ENCODE data around the gene KSR2. TPM values are rescaled to one million over a fixed set of nuclear protein-coding genes. Genes with fewer than 3 reads are reported as not detected.

KSR2 gene
- total RNA-seq, 1 donor from 2014 or later: under 0.01 TPM

- Histone ChIP-seq H3K9me3 (ENCODE audit: control insufficient read depth in 3 of 3, low read length in 3 of 3) (no peaks in the 10 kb centered on the region), H3K4me1 (ENCODE audit: control insufficient read depth in 3 of 3, insufficient read depth in 3 of 3, low read length in 3 of 3) (peaks cover 4 to 9% (median 7%) of the 10 kb centered on the region in 3 donors), H3K4me3 (ENCODE audit: low read length in 3 of 3) (no peak overlapping the region), H3K27me3 (ENCODE audit: control insufficient read depth in 3 of 3, insufficient read depth in 3 of 3, low read length in 3 of 3) (peaks cover 0 to 11% (median 7%) of the 10 kb centered on the region in 3 donors), H3K36me3 (ENCODE audit: control insufficient read depth in 3 of 3, insufficient read depth in 3 of 3, low read length in 3 of 3) (no peaks in the 10 kb centered on the region), H3K27ac (ENCODE audit: low read depth, low read length) (no peak overlapping the region), H3K9ac (ENCODE audit: low read depth in 1 of 3, low read length in 3 of 3) (peak overlapping the region in 1 of 3 donors; percentile 33)
These were observed 388.6 kb downstream of the KSR2 start for GRCh38 chr12:117580015-117580717.

- Histone ChIP-seq H3K9ac (ENCODE audit: low read depth in 1 of 3, low read length in 3 of 3) (no peak overlapping the region), H3K4me3 (ENCODE audit: low read length in 3 of 3) (no peak overlapping the region), H3K4me1 (ENCODE audit: control insufficient read depth in 3 of 3, insufficient read depth in 3 of 3, low read length in 3 of 3) (peaks cover 3 to 9% (median 4%) of the 10 kb centered on the region in 3 donors), H3K36me3 (ENCODE audit: control insufficient read depth in 3 of 3, insufficient read depth in 3 of 3, low read length in 3 of 3) (no peaks in the 10 kb centered on the region), H3K27ac (ENCODE audit: low read depth, low read length) (no peak overlapping the region), H3K27me3 (ENCODE audit: control insufficient read depth in 3 of 3, insufficient read depth in 3 of 3, low read length in 3 of 3) (peaks cover 0 to 2% (median under 1%) of the 10 kb centered on the region in 3 donors), H3K9me3 (ENCODE audit: control insufficient read depth in 3 of 3, low read length in 3 of 3) (no peaks in the 10 kb centered on the region)
These were observed 391.6 kb downstream of the KSR2 start for GRCh38 chr12:117577122-117577657.

GRCh38 chr12:117576053-117576452 lies 392.7 kb downstream of the KSR2 start:
- Histone ChIP-seq H3K27me3 (ENCODE audit: control insufficient read depth in 3 of 3, insufficient read depth in 3 of 3, low read length in 3 of 3) (peaks cover 0 to 4% (median 0%) of the 10 kb centered on the region in 3 donors), H3K4me1 (ENCODE audit: control insufficient read depth in 3 of 3, insufficient read depth in 3 of 3, low read length in 3 of 3) (peaks cover 3 to 9% (median 4%) of the 10 kb centered on the region in 3 donors), H3K4me3 (ENCODE audit: low read length in 3 of 3) (no peak overlapping the region), H3K27ac (ENCODE audit: low read depth, low read length) (no peak overlapping the region), H3K9ac (ENCODE audit: low read depth in 1 of 3, low read length in 3 of 3) (no peak overlapping the region), H3K36me3 (ENCODE audit: control insufficient read depth in 3 of 3, insufficient read depth in 3 of 3, low read length in 3 of 3) (no peaks in the 10 kb centered on the region), H3K9me3 (ENCODE audit: control insufficient read depth in 3 of 3, low read length in 3 of 3) (no peaks in the 10 kb centered on the region)

GRCh38 chr12:117574655-117575054 lies 394.1 kb downstream of the KSR2 start:
- Histone ChIP-seq H3K4me3 (ENCODE audit: low read length in 3 of 3) (no peak overlapping the region), H3K9ac (ENCODE audit: low read depth in 1 of 3, low read length in 3 of 3) (no peak overlapping the region), H3K27ac (ENCODE audit: low read depth, low read length) (no peak overlapping the region), H3K4me1 (ENCODE audit: control insufficient read depth in 3 of 3, insufficient read depth in 3 of 3, low read length in 3 of 3) (peaks cover 0 to 2% (median under 1%) of the 10 kb centered on the region in 3 donors), H3K27me3 (ENCODE audit: control insufficient read depth in 3 of 3, insufficient read depth in 3 of 3, low read length in 3 of 3) (peaks cover 0 to 4% (median 0%) of the 10 kb centered on the region in 3 donors), H3K36me3 (ENCODE audit: control insufficient read depth in 3 of 3, insufficient read depth in 3 of 3, low read length in 3 of 3) (no peaks in the 10 kb centered on the region), H3K9me3 (ENCODE audit: control insufficient read depth in 3 of 3, low read length in 3 of 3) (no peaks in the 10 kb centered on the region)

GRCh38 chr12:117572755-117573154 lies 396.0 kb downstream of the KSR2 start:
- no peak overlapping the region for H3K9ac ChIP-seq (ENCODE audit: low read depth in 1 of 3, low read length in 3 of 3)
- H3K27ac ChIP-seq (ENCODE audit: low read depth, low read length): no peak overlapping the region
- H3K36me3 ChIP-seq (ENCODE audit: control insufficient read depth in 3 of 3, insufficient read depth in 3 of 3, low read length in 3 of 3): no peaks in the 10 kb centered on the region
- no peak overlapping the region for H3K4me3 ChIP-seq (ENCODE audit: low read length in 3 of 3)
- H3K9me3 ChIP-seq (ENCODE audit: control insufficient read depth in 3 of 3, low read length in 3 of 3): no peaks in the 10 kb centered on the region
- no peaks in the 10 kb centered on the region for H3K4me1 ChIP-seq (ENCODE audit: control insufficient read depth in 3 of 3, insufficient read depth in 3 of 3, low read length in 3 of 3)
- H3K27me3 ChIP-seq (ENCODE audit: control insufficient read depth in 3 of 3, insufficient read depth in 3 of 3, low read length in 3 of 3): peaks cover 0 to 4% (median 0%) of the 10 kb centered on the region in 3 donors

GRCh38 chr12:117571321-117571720 lies 397.5 kb downstream of the KSR2 start:
- no peaks in the 10 kb centered on the region for H3K9me3 ChIP-seq (ENCODE audit: control insufficient read depth in 3 of 3, low read length in 3 of 3)

GRCh38 chr12:117570608-117571007 lies 398.2 kb downstream of the KSR2 start:
- Histone ChIP-seq H3K4me1 (ENCODE audit: control insufficient read depth in 3 of 3, insufficient read depth in 3 of 3, low read length in 3 of 3) (no peaks in the 10 kb centered on the region), H3K36me3 (ENCODE audit: control insufficient read depth in 3 of 3, insufficient read depth in 3 of 3, low read length in 3 of 3) (no peaks in the 10 kb centered on the region), H3K4me3 (ENCODE audit: low read length in 3 of 3) (no peak overlapping the region), H3K9ac (ENCODE audit: low read depth in 1 of 3, low read length in 3 of 3) (no peak overlapping the region), H3K9me3 (ENCODE audit: control insufficient read depth in 3 of 3, low read length in 3 of 3) (no peaks in the 10 kb centered on the region), H3K27ac (ENCODE audit: low read depth, low read length) (no peak overlapping the region), H3K27me3 (ENCODE audit: control insufficient read depth in 3 of 3, insufficient read depth in 3 of 3, low read length in 3 of 3) (peaks cover 0 to 13% (median 0%) of the 10 kb centered on the region in 3 donors)

More at GRCh38 chr12:117571321-117571720, 397.5 kb downstream of the KSR2 start:
- peaks cover 0 to 13% (median 0%) of the 10 kb centered on the region in 3 donors for H3K27me3 ChIP-seq (ENCODE audit: control insufficient read depth in 3 of 3, insufficient read depth in 3 of 3, low read length in 3 of 3)
- no peaks in the 10 kb centered on the region for H3K4me1 ChIP-seq (ENCODE audit: control insufficient read depth in 3 of 3, insufficient read depth in 3 of 3, low read length in 3 of 3)
- H3K9ac ChIP-seq (ENCODE audit: low read depth in 1 of 3, low read length in 3 of 3): no peak overlapping the region
- H3K4me3 ChIP-seq (ENCODE audit: low read length in 3 of 3): no peak overlapping the region
- H3K36me3 ChIP-seq (ENCODE audit: control insufficient read depth in 3 of 3, insufficient read depth in 3 of 3, low read length in 3 of 3): no peaks in the 10 kb centered on the region
- no peak overlapping the region for H3K27ac ChIP-seq (ENCODE audit: low read depth, low read length)

GRCh38 chr12:117567644-117568216 lies 401.1 kb downstream of the KSR2 start:
- Histone ChIP-seq H3K4me3 (ENCODE audit: low read length in 3 of 3) (no peak overlapping the region), H3K27ac (ENCODE audit: low read depth, low read length) (no peak overlapping the region), H3K4me1 (ENCODE audit: control insufficient read depth in 3 of 3, insufficient read depth in 3 of 3, low read length in 3 of 3) (no peaks in the 10 kb centered on the region), H3K9ac (ENCODE audit: low read depth in 1 of 3, low read length in 3 of 3) (no peak overlapping the region), H3K36me3 (ENCODE audit: control insufficient read depth in 3 of 3, insufficient read depth in 3 of 3, low read length in 3 of 3) (no peaks in the 10 kb centered on the region), H3K9me3 (ENCODE audit: control insufficient read depth in 3 of 3, low read length in 3 of 3) (no peaks in the 10 kb centered on the region), H3K27me3 (ENCODE audit: control insufficient read depth in 3 of 3, insufficient read depth in 3 of 3, low read length in 3 of 3) (peaks cover 0 to 20% (median 0%) of the 10 kb centered on the region in 3 donors)

- H3K9ac ChIP-seq (ENCODE audit: low read depth in 1 of 3, low read length in 3 of 3): no peak overlapping the region
- H3K27me3 ChIP-seq (ENCODE audit: control insufficient read depth in 3 of 3, insufficient read depth in 3 of 3, low read length in 3 of 3): peaks cover 0 to 21% (median 5%) of the 10 kb centered on the region in 3 donors
- H3K36me3 ChIP-seq (ENCODE audit: control insufficient read depth in 3 of 3, insufficient read depth in 3 of 3, low read length in 3 of 3): no peaks in the 10 kb centered on the region
- H3K27ac ChIP-seq (ENCODE audit: low read depth, low read length): no peak overlapping the region
- H3K9me3 ChIP-seq (ENCODE audit: control insufficient read depth in 3 of 3, low read length in 3 of 3): no peaks in the 10 kb centered on the region
- no peaks in the 10 kb centered on the region for H3K4me1 ChIP-seq (ENCODE audit: control insufficient read depth in 3 of 3, insufficient read depth in 3 of 3, low read length in 3 of 3)
- H3K4me3 ChIP-seq (ENCODE audit: low read length in 3 of 3): no peak overlapping the region
These were observed 403.9 kb downstream of the KSR2 start for GRCh38 chr12:117564881-117565280.

GRCh38 chr12:117563706-117564105 lies 405.1 kb downstream of the KSR2 start:
- no peaks in the 10 kb centered on the region for H3K4me1 ChIP-seq (ENCODE audit: control insufficient read depth in 3 of 3, insufficient read depth in 3 of 3, low read length in 3 of 3)
- H3K36me3 ChIP-seq (ENCODE audit: control insufficient read depth in 3 of 3, insufficient read depth in 3 of 3, low read length in 3 of 3): no peaks in the 10 kb centered on the region
- no peaks in the 10 kb centered on the region for H3K9me3 ChIP-seq (ENCODE audit: control insufficient read depth in 3 of 3, low read length in 3 of 3)
- H3K9ac ChIP-seq (ENCODE audit: low read depth in 1 of 3, low read length in 3 of 3): no peak overlapping the region
- H3K27me3 ChIP-seq (ENCODE audit: control insufficient read depth in 3 of 3, insufficient read depth in 3 of 3, low read length in 3 of 3): peaks cover 0 to 21% (median 5%) of the 10 kb centered on the region in 3 donors
- no peak overlapping the region for H3K4me3 ChIP-seq (ENCODE audit: low read length in 3 of 3)
- H3K27ac ChIP-seq (ENCODE audit: low read depth, low read length): no peak overlapping the region

Measured in skeletal muscle tissue (tissue), 4 donors.